HepG2 (cell line): ENCODE data around the gene PDPK1. TPM values are rescaled to one million over a fixed set of nuclear protein-coding genes. Genes with fewer than 3 reads are reported as not detected.

Experiments used
- ATF1 ChIP-seq: IDR thresholded peaks from 2 replicates; pipeline ENCODE4 v1.6.1; 2016; ENCODE audit warnings: mild to moderate bottlenecking, control low read depth
- GFI1 ChIP-seq: sonication (generic); formaldehyde crosslinking; IDR thresholded peaks from 2 replicates; pipeline ENCODE4 v1.5.0; 2020; ENCODE audit warnings: missing genetic modification reagents, mild to moderate bottlenecking, borderline replicate concordance
- ISX ChIP-seq: sonication (generic); formaldehyde crosslinking; conservative IDR thresholded peaks from 2 replicates; pipeline ENCODE4 v1.5.0; 2020; ENCODE audit warnings: missing genetic modification reagents
- TEAD2 ChIP-seq: sonication (generic); formaldehyde crosslinking; IDR thresholded peaks from 2 replicates; pipeline ENCODE4 v1.9.0; 2021; ENCODE audit warnings: missing genetic modification reagents
- ZNF780A ChIP-seq: sonication (generic); formaldehyde crosslinking; IDR thresholded peaks from 2 replicates; pipeline ENCODE4 v1.8.0; 2022; ENCODE audit warnings: mild to moderate bottlenecking, missing genetic modification reagents, moderate library complexity
- polyA plus RNA-seq, 8 experiments: library from polyadenylated mRNA; depleted of rRNA in 3 of 8; stranded (reverse) in 7 of 8; unstranded in 1 of 8; fragments of >200 nt; fragmentation: Illumina TruSeq in 4 of 8; extraction: Trizol in 4 of 8; gene quantifications; 2 replicates each; pipeline versions ENCODE4 v1.2.1 to v1.2.3, GENCODE V29; 2011 to 2016; ENCODE audit warnings: low read depth in 4 of 8, missing spikeins in 1 of 8, mixed read lengths in 1 of 8; ENCODE audit not compliant: insufficient read depth in 1 of 8
- total RNA-seq, 5 experiments: library from RNA; depleted of rRNA; stranded (reverse); fragments of >200 nt; fragmentation: Illumina TruSeq; extraction: Trizol; gene quantifications; 2 replicates each; pipeline ENCODE4 v1.2.3, GENCODE V29; 2016; ENCODE audit warnings: low read depth in 1 of 5
- TF ChIP-seq, protein P1 (sequence below): sonication (generic); formaldehyde crosslinking; IDR thresholded peaks from 2 replicates; pipeline ENCODE4 v1.4.0; 2020; ENCODE audit warnings: mild to moderate bottlenecking, missing genetic modification reagents
- TF ChIP-seq, protein P2 (sequence below): IDR thresholded peaks from 2 replicates; pipeline ENCODE4 v1.6.1; 2016; ENCODE audit warnings: missing compliant biosample characterization, missing genetic modification reagents, borderline replicate concordance
- TF ChIP-seq, protein P3 (sequence below): sonication (generic); formaldehyde crosslinking; IDR thresholded peaks from 2 replicates; pipeline ENCODE4 v1.9.0; 2021; ENCODE audit warnings: mild to moderate bottlenecking, missing genetic modification reagents
- TF ChIP-seq, protein P4 (sequence below): sonication (generic); formaldehyde crosslinking; conservative IDR thresholded peaks from 2 replicates; pipeline ENCODE4 v1.4.0; 2020; ENCODE audit warnings: missing genetic modification reagents
- TF ChIP-seq, protein P5 (sequence below): sonication (generic); formaldehyde crosslinking; IDR thresholded peaks from 2 replicates; pipeline ENCODE4 v1.5.0; 2020; ENCODE audit warnings: missing genetic modification reagents
- TF ChIP-seq, protein P6 (sequence below): sonication (generic); formaldehyde crosslinking; IDR thresholded peaks from 2 replicates; pipeline ENCODE4 v1.4.0; 2020; ENCODE audit warnings: mild to moderate bottlenecking, missing genetic modification reagents
- TF ChIP-seq, protein P7 (sequence below): sonication (generic); formaldehyde crosslinking; IDR thresholded peaks from 2 replicates; pipeline ENCODE4 v1.5.0; 2020; ENCODE audit warnings: mild to moderate bottlenecking, missing genetic modification reagents

Gene PDPK1
- total and polyA plus RNA-seq, 2 of the 13 experiments (the other 11 are each of a cell fraction or from before 2014, with no cell fraction given): 59.6 to 129 TPM

DNA sequence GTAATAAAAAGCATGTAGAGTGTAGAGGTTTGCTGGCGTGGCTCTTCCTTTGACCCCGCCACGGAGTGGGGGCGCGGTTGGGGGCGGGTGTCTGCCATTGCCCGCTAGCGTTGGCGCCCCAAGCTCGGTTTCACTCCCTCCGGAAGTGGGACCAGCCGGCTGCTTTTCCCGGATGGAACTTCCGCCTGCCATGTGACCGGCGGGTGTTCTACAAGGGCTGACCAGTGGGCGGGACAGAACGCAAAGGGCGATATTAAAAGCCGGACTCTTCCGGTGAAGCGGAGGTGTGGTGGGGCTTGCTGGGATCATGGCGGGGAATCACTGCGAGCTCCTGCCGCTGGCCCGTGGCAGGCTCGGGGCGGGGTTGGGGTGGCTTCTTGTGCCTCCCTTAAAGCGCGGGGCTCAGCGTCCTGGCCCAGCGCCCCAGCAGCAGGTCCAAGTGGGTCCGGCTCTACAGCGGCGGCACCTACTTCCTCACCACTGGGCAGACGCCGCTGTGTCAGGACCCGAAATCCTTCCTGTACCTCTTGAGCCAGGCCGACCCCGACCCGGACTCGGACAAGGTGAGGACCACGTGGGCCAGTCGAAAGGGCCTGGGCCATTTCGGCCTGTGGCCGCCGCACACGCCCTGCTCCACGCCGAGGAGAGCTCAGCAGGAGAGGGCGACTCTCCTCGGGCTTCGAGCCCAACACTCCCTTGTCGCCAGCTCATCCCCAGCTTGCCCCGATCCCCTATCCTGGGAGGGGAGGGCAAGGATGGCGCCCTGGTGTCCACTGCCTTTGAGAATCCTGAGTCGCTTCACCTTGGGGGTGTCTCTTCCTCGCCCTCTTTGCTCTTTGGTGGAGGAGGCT is 65.6 kb downstream of the PDPK1 start (continued):
- no peak for TF ChIP-seq ISX (CRISPR knock-in tag)
- TF ChIP-seq, protein P1, sequence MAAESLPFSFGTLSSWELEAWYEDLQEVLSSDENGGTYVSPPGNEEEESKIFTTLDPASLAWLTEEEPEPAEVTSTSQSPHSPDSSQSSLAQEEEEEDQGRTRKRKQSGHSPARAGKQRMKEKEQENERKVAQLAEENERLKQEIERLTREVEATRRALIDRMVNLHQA (CRISPR knock-in tag): no peak
- peak; percentile 66; the same call in 1 of the 2 replicates for TF ChIP-seq ATF1 (CRISPR knock-in tag)
- TF ChIP-seq, protein P2, sequence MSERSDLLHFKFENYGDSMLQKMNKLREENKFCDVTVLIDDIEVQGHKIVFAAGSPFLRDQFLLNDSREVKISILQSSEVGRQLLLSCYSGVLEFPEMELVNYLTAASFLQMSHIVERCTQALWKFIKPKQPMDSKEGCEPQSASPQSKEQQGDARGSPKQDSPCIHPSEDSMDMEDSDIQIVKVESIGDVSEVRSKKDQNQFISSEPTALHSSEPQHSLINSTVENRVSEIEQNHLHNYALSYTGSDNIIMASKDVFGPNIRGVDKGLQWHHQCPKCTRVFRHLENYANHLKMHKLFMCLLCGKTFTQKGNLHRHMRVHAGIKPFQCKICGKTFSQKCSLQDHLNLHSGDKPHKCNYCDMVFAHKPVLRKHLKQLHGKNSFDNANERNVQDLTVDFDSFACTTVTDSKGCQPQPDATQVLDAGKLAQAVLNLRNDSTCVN (CRISPR knock-in tag): peak; percentile 81; the same call in 1 of the 2 replicates
- TF ChIP-seq ZNF780A (CRISPR knock-in tag): 0 out of 2 replicates have a peak, but pooled peaks have one; percentile 63
- TF ChIP-seq GFI1: peak; percentile 77
- TF ChIP-seq, protein P3, sequence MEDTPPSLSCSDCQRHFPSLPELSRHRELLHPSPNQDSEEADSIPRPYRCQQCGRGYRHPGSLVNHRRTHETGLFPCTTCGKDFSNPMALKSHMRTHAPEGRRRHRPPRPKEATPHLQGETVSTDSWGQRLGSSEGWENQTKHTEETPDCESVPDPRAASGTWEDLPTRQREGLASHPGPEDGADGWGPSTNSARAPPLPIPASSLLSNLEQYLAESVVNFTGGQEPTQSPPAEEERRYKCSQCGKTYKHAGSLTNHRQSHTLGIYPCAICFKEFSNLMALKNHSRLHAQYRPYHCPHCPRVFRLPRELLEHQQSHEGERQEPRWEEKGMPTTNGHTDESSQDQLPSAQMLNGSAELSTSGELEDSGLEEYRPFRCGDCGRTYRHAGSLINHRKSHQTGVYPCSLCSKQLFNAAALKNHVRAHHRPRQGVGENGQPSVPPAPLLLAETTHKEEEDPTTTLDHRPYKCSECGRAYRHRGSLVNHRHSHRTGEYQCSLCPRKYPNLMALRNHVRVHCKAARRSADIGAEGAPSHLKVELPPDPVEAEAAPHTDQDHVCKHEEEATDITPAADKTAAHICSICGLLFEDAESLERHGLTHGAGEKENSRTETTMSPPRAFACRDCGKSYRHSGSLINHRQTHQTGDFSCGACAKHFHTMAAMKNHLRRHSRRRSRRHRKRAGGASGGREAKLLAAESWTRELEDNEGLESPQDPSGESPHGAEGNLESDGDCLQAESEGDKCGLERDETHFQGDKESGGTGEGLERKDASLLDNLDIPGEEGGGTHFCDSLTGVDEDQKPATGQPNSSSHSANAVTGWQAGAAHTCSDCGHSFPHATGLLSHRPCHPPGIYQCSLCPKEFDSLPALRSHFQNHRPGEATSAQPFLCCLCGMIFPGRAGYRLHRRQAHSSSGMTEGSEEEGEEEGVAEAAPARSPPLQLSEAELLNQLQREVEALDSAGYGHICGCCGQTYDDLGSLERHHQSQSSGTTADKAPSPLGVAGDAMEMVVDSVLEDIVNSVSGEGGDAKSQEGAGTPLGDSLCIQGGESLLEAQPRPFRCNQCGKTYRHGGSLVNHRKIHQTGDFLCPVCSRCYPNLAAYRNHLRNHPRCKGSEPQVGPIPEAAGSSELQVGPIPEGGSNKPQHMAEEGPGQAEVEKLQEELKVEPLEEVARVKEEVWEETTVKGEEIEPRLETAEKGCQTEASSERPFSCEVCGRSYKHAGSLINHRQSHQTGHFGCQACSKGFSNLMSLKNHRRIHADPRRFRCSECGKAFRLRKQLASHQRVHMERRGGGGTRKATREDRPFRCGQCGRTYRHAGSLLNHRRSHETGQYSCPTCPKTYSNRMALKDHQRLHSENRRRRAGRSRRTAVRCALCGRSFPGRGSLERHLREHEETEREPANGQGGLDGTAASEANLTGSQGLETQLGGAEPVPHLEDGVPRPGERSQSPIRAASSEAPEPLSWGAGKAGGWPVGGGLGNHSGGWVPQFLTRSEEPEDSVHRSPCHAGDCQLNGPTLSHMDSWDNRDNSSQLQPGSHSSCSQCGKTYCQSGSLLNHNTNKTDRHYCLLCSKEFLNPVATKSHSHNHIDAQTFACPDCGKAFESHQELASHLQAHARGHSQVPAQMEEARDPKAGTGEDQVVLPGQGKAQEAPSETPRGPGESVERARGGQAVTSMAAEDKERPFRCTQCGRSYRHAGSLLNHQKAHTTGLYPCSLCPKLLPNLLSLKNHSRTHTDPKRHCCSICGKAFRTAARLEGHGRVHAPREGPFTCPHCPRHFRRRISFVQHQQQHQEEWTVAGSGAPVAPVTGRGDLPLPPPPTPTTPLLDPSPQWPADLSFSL: no peak
- TF ChIP-seq, protein P4, sequence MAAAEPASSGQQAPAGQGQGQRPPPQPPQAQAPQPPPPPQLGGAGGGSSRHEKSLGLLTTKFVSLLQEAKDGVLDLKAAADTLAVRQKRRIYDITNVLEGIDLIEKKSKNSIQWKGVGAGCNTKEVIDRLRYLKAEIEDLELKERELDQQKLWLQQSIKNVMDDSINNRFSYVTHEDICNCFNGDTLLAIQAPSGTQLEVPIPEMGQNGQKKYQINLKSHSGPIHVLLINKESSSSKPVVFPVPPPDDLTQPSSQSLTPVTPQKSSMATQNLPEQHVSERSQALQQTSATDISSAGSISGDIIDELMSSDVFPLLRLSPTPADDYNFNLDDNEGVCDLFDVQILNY (CRISPR knock-in tag): 0 out of 2 replicates have a peak, but pooled peaks have one; percentile 55
- TF ChIP-seq, protein P5, sequence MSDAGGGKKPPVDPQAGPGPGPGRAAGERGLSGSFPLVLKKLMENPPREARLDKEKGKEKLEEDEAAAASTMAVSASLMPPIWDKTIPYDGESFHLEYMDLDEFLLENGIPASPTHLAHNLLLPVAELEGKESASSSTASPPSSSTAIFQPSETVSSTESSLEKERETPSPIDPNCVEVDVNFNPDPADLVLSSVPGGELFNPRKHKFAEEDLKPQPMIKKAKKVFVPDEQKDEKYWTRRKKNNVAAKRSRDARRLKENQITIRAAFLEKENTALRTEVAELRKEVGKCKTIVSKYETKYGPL (CRISPR knock-in tag): no peak
- TF ChIP-seq, protein P6, sequence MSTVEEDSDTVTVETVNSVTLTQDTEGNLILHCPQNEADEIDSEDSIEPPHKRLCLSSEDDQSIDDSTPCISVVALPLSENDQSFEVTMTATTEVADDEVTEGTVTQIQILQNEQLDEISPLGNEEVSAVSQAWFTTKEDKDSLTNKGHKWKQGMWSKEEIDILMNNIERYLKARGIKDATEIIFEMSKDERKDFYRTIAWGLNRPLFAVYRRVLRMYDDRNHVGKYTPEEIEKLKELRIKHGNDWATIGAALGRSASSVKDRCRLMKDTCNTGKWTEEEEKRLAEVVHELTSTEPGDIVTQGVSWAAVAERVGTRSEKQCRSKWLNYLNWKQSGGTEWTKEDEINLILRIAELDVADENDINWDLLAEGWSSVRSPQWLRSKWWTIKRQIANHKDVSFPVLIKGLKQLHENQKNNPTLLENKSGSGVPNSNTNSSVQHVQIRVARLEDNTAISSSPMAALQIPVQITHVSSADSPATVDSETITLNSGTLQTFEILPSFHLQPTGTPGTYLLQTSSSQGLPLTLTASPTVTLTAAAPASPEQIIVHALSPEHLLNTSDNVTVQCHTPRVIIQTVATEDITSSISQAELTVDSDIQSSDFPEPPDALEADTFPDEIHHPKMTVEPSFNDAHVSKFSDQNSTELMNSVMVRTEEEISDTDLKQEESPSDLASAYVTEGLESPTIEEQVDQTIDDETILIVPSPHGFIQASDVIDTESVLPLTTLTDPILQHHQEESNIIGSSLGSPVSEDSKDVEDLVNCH (CRISPR knock-in tag): no peak
- 0 out of 2 replicates have a peak, but pooled peaks have one; percentile 6 for TF ChIP-seq TEAD2 (CRISPR knock-in tag)
- TF ChIP-seq, protein P7, sequence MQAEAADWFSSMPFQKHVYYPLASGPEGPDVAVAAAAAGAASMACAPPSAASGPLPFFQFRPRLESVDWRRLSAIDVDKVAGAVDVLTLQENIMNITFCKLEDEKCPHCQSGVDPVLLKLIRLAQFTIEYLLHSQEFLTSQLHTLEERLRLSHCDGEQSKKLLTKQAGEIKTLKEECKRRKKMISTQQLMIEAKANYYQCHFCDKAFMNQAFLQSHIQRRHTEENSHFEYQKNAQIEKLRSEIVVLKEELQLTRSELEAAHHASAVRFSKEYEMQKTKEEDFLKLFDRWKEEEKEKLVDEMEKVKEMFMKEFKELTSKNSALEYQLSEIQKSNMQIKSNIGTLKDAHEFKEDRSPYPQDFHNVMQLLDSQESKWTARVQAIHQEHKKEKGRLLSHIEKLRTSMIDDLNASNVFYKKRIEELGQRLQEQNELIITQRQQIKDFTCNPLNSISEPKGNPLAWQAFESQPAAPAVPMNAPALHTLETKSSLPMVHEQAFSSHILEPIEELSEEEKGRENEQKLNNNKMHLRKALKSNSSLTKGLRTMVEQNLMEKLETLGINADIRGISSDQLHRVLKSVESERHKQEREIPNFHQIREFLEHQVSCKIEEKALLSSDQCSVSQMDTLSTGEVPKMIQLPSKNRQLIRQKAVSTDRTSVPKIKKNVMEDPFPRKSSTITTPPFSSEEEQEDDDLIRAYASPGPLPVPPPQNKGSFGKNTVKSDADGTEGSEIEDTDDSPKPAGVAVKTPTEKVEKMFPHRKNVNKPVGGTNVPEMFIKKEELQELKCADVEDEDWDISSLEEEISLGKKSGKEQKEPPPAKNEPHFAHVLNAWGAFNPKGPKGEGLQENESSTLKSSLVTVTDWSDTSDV (CRISPR knock-in tag): 0 out of 2 replicates have a peak, but pooled peaks have one; percentile 24
